Lower leg skin (tissue), 3 donors: ENCODE data around the gene FAM83E.

ENCODE experiments used
- CTCF ChIP-seq, 3 donors: fragments of 450-650 bp; IDR thresholded peaks; one replicate each; pipeline ENCODE4 v1.5.1; 2016; ENCODE audit warnings: antibody characterized with exemption in 3 of 3, mild to moderate bottlenecking in 3 of 3, moderate library complexity in 2 of 3
- POLR2A ChIP-seq, 2 donors: fragments of 450-650 bp; IDR thresholded peaks; one replicate each; pipeline ENCODE4 v1.6.1; 2016 to 2017; ENCODE audit warnings: antibody characterized with exemption in 2 of 2, mild to moderate bottlenecking in 1 of 2, moderate library complexity in 1 of 2

GRCh38 chr19:48619692-48620585, 5.1 kb upstream of the FAM83E start:
- TF ChIP-seq CTCF (IDR thresholded peaks at IDR 0.05): no peak
- TF ChIP-seq POLR2A (IDR thresholded peaks at IDR 0.05): no peak
